Measurements from ENCODE around the gene CATSPERD. TPM values are rescaled to one million over a fixed set of nuclear protein-coding genes. Genes with fewer than 3 reads are reported as not detected.

CATSPERD gene
- total RNA-seq, 1 donor from 2014 or later = not detected

DNA sequence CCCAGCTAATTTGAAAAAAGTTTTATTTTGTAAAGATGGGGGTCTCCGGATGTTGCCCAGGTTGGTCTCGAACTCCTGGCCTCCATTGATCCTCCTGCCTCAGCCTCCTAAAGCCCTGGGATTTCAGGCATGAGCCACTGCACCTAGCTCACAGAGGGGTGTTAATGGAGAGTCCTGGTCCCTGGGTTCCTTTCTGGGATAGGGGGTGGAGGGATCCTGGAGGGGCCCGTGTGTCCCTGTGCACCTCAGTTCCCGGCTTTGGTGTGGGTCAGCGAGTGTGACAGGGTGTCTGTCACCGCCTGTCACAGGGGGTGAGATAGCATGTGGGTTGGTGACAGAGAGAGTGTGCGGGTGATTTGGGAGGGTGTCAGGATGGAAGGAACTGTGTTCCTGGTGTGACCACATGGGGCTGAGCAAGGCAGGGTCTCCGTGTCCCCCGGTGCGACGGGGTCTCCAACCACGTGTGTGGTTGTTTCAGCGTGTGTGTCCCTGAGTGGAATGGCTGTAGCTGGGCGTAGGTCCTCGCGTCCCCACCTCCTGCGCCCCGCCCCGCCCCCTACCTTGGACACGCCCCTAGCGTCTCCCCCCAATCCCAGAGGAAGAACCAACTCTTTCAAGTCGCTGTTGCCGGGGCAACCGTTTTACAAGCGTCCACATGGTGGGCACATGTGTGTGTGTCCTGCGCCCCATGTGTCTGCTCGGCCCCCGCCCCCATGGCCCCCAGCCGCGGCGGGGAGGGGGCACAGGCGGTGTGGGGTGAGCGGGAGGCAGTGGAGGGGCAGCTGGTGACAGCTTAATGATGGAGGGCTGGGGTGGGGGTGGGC, 81.6 kb downstream of the CATSPERD start:
- H3K4me3 ChIP-seq (ENCODE audit: low read depth, low read length) = no peak overlapping the region
- TF ChIP-seq, protein P1, sequence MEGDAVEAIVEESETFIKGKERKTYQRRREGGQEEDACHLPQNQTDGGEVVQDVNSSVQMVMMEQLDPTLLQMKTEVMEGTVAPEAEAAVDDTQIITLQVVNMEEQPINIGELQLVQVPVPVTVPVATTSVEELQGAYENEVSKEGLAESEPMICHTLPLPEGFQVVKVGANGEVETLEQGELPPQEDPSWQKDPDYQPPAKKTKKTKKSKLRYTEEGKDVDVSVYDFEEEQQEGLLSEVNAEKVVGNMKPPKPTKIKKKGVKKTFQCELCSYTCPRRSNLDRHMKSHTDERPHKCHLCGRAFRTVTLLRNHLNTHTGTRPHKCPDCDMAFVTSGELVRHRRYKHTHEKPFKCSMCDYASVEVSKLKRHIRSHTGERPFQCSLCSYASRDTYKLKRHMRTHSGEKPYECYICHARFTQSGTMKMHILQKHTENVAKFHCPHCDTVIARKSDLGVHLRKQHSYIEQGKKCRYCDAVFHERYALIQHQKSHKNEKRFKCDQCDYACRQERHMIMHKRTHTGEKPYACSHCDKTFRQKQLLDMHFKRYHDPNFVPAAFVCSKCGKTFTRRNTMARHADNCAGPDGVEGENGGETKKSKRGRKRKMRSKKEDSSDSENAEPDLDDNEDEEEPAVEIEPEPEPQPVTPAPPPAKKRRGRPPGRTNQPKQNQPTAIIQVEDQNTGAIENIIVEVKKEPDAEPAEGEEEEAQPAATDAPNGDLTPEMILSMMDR (conservative IDR thresholded peaks at IDR 0.05; ENCODE audit: low read depth, low read length) = no peak
- DNase-seq (ENCODE audit: low read depth) = no peak

GRCh38 chr19:5803441-5803751, 83.0 kb downstream of the CATSPERD start:
- peak overlapping the region; percentile 44 for H3K4me3 ChIP-seq (ENCODE audit: low read depth, low read length)
- DNase-seq (ENCODE audit: low read depth) = no peak
- TF ChIP-seq, protein P1 (conservative IDR thresholded peaks at IDR 0.05; ENCODE audit: low read depth, low read length) = no peak

GRCh38 chr19:5803752-5804515, 83.5 kb downstream of the CATSPERD start:
- TF ChIP-seq, protein P1 (conservative IDR thresholded peaks at IDR 0.05; ENCODE audit: low read depth, low read length) = peak; percentile 95
- DNase-seq (ENCODE audit: low read depth) = no peak
- H3K4me3 ChIP-seq (ENCODE audit: low read depth, low read length) = peak overlapping the region; percentile 44

- TF ChIP-seq, protein P1 (conservative IDR thresholded peaks at IDR 0.05; ENCODE audit: low read depth, low read length) = no peak
- DNase-seq (ENCODE audit: low read depth) = no peak
- peak within 1 kb of the TSS; percentile 44 for H3K4me3 ChIP-seq (ENCODE audit: low read depth, low read length)
Observed at GRCh38 chr19:5804516-5805461, 84.4 kb downstream of the CATSPERD start, which contains the start of gene NRTN. Gene NRTN, plus strand, starts transcription at chr19:5805067. Its CDS starts 19,099 bp downstream, at chr19:5824166.

DNA sequence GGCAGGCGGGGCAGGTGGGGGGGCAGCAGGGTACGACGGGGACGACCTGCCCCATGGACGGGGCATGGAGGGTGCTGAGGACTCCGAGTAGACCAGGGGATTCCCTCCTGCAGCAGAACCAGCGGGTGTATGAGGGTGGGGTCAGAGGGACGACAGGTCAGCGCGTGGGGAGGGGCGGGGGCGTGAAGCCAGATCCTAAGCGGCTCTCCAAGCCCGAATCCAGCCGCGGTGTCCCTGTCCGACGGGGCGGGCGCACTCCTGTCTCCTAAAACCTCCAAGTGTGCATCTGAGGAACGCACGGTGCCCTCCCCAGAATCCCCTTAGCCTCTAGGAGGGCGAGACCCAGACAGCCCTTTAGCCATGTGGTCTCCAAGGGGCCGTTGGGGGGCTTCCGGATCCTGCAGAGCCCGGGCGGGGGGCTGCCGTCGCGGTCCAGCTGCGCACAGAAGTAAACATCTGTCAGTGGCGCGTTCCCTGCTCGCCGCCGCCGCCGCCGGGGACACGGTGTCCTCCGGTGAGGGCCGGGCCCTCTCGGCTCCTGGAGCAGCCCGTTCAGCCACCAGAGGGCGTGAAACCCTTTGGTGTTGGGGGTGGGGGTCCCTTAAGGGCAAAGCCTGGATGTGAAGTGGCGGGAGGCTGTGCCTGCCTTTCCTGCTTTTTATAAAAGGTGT, 85.2 kb downstream of the CATSPERD start:
- DNase-seq (ENCODE audit: low read depth) = no peak
- TF ChIP-seq, protein P1 (conservative IDR thresholded peaks at IDR 0.05; ENCODE audit: low read depth, low read length) = peak; percentile 82
- peak overlapping the region; percentile 35 for H3K4me3 ChIP-seq (ENCODE audit: low read depth, low read length)

GRCh38 chr19:5806133-5806489, 85.7 kb downstream of the CATSPERD start:
- DNase-seq (ENCODE audit: low read depth) = no peak
- H3K4me3 ChIP-seq (ENCODE audit: low read depth, low read length) = no peak overlapping the region
- TF ChIP-seq, protein P1 (conservative IDR thresholded peaks at IDR 0.05; ENCODE audit: low read depth, low read length) = no peak
